HG03039 (cell line): Measurements from ENCODE around the gene SHANK3.

Experiments used
- ATAC-seq: cut with Tn5 transposase; IDR thresholded peaks from one replicate; pipeline ENCODE4 v1.9.1; 2021; ENCODE audit warnings: mild to moderate bottlenecking, moderate library complexity; ENCODE audit not compliant: unreplicated experiment

Gene SHANK3

DNA sequence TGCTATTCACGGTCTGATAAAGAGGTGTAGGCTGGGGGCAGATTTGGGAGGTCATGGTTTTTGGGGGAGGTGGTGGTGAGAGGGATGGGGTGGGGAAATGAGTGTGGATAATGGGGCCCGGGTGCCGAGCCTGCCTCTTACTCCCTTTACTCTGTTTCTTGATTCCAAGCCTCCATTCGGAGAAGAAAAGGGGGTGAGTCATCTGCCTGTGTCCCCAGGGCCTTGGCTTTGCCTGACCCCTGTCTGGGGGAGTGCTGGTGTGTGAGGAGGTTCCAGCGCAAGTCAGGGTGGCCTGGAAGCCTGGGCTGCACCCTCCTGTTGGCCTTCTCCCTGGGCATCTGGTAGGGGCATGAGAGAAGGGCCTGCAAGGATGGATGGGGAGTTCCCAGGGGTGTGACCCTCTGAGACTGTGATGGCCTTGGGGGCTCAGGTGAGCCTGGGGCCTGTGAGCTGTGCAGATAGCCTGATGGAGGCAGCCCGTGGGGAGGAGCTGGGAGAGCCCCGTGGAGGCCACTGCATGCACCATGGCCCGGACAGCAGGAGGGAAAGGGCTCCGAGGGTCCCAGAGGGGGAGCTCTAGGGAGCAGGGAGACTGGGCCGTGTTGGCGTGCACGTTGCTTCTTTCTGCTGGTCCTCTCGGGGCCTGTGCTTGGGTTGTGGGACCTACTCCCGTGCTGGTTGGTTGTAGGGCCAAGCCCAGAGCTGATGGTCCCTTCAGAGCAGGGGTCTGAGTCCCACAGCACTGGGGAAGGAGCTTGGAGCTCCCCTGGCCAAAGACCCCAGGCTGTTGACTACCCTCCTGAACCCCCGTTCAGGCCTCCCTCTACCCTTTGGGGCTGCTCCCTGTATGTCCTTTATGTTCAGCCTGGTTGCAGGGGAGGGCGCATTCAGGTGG lies 39.1 kb downstream of the SHANK3 start:
- ATAC-seq: no peak

DNA sequence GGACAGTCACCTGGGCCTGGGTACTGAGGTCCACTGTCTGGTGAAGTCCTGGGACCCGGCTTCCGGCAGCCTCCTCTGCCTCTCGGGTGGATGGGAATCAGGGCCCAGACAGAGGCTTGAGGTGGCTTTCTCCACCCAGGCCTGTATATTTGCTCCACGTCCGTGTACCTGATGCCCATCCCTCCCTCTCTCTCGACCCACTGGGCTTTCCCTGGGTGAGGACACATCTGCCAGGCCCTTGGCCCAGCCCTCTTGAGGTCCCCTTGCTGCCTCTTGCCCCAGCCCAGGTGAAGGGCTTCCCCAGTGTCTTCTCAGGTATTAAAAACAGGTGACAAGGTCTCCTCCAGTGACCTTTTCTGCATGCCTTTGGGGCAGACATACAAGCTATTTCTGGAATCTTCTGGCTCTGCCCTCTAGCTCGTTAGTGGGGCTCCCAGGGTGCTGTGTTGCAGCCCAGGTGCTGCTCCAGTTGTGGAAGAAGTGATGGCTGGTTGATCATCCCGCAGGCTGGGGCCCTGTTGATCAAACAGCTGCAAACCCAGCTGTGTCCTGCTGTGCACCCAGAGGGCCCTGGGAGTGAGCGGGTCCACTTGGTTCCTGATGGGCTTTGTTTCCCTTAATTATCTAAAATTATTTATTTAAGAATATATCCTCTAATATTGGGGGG lies 39.9 kb downstream of the SHANK3 start:
- no peak for ATAC-seq

DNA sequence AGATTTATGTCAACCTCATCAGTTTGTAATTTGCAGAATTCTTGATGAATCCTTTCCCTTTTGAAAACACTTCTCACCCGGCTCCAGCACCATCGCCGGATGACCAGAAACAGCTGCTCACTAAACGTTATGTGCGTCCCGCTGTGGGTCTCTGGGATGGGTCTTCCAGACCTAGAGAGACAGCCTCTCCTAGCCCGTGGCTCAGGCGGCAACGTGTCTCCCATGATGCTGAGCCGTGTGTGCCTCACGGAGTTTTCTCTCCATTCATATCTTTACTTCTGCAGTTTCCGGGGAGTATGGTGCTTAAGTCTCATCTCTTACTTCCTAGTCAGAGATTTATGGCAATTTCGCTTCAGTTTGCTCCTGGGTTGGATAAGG lies 40.4 kb downstream of the SHANK3 start:
- no peak for ATAC-seq

DNA sequence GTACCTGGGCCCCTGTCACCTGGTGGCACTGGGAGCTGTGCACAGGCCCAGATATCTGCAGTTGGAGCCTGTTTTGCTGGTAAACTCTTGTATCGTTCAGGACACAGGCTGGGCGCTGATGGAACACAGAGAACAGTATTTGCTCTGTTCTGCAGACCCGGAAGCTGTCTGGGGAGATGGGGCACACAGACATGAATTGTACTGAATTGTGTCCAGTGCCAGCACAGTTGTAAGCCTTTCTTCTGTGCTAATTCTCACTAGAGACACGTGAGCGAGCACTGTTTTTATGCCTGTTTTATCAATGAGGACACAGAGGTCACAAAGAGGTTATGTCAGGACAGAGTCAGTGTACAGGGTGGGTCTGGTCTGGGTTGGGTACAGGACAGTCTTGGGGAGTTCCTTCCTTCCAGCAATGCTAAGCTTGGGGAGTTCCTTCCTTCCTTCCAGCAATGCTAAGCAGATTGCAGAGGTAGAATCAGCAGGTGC lies 41.0 kb downstream of the SHANK3 start:
- no peak for ATAC-seq

DNA sequence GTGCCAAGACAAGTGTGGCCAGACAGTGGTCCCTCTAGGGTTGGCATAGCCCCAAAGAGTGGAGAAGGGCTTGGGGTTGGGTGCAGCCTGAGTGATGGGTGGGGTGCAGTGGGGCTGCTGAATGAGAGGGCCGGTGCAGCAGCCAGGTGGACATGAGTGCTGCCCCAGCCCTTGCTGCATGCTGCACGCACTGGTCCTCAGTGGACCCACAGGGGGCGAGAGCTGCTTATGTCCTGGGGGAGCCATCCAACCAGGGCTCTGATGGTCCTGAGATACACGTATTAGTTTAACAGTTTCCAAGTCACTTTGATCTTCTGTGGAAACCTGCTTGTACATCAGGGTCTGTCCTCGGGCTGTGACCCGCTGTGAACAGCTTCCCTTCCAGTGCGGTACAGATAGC lies 41.5 kb downstream of the SHANK3 start:
- no peak for ATAC-seq

DNA sequence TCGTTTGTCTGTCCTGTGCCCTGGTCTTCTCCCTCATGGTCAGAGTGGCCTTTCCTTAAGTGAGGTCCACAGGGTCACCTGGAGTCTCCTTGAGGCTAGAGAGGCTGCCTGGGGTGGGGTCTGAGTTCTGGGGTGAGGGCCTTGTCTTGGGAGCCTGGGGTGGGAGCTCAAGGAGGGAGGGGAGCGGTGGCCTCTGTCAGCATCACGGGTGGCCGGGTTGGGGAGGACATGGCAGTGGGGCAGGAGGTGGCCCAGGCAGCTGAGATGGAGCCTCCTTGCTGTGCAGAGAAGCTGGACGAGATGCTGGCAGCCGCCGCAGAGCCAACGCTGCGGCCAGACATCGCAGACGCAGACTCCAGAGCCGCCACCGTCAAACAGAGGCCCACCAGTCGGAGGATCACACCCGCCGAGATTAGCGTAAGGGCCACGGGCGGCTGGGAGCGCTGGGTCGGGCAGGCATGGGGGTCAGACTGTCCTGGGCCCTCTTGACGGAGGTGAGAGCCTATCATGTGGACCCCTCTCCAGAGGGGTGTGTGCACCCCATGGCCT lies 42.1 kb downstream of the SHANK3 start:
- ATAC-seq: no peak

DNA sequence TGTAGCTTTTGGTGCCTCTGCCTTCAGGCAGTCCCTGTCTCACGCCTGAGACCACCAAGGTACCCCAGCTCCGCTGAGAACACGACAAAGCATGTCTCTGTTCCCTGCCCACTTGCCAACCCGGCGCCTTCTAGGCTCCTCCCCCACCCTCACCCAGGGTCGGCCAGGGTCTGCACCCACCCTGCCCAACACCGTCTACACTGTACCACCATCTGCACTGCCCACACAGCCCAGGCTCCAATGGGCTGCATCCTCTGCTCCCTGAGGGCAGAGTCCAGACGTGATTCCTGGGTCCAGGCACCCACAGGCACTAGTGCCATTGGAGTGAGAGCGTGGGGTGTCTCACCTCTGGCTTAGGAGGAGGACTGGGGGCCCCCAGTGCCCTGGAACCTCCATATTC lies 42.6 kb downstream of the SHANK3 start:
- no peak for ATAC-seq

DNA sequence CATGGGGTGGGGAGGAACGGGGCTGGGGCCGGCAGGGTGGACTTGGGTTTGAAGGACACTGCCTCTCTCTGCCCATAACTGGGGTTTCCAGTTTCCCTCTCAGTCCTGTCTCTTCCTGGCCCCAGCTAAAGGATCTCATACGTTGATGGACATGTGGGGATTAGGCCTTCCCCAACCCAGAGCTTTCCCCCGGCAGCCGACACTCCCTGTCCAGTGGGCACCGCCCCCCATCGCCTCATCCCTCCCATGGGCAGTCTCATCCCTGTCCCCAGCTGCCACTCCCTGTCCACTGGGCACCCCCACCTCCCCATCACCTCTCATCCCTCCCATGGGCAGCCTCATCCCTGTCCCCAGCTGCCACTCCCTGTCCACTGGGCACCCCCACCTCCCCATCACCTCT lies 43.2 kb downstream of the SHANK3 start:
- no peak for ATAC-seq

DNA sequence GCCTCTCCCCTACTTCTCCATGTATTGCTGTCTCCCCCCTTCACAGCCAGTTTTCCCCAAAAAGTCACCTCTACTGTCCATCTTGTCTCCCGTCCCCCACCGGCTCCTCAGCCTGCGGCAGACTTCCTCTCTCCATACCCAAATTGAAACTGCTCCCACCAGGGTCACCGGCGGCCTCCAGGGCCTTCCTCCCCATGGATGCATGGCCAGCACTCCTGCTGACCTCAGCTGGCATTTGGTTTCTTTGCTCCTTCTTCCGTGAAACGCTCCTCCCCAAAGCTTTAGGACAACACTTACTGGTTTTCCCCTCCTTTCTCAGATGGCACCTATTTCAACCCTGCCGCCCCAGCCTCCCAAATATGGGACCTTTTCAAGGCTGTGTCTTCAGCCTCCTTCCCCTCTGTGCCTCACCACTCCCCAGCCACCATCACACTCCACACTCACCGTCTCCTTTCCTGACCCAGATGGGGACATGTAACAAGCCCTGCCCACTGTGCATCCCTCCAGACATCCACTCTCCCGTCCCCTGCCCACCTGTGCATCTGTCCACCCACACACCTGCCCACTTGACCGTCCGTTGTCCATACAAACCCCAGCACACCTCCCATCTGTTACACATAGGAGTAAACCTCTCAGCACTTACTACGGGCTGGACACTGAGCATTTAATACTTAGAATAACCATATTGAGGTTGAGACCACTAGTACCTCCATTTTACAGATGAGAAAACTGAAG lies 43.8 kb downstream of the SHANK3 start:
- ATAC-seq: no peak

DNA sequence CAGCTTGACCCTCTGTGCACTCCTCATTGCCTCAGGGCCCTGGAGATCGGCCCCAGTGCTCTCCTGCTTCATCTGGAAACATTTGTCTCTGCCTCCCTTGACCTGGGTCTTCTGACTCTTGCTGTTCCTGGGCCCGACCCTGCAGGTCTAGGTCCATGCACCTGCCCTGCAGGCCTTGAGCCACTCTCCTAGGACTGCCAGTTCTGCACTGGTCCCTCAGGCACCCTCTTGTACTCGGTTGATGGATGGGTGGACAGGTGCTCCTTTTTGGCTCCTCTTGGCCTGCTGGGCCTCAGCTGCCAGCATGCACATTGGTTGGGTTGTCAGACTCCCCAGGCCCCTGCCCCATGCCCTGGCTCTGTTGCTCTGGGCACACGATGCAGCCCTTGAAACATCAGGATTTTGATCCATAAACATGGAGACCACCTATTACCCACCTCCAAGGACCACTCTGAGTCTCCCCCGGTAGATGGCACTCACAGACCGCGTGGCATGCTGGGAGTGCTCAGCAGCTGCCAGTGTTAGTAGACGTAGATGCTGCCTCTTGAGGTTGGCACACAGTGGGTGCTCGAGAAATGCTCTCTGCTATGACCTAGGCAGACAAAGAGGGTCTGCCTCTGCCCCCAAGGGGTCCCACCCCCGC lies 45.2 kb downstream of the SHANK3 start:
- ATAC-seq: no peak

DNA sequence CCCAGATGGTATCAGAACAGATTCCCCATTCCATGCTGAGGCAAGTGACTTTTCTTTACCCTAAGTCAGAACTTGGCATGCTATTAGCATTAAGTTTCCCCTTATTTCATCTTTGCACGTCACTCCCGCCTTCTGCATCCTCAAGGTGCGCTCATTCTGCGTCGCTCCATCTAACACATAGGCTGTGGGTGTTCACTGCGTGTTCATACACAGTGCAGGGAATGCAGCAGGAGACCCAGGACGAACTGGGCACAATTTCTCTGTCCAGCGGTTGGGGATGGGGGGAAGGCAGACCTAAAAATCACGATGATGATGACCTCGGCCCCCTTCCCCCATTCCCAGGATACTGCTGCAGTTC lies 45.7 kb downstream of the SHANK3 start:
- ATAC-seq: no peak

DNA sequence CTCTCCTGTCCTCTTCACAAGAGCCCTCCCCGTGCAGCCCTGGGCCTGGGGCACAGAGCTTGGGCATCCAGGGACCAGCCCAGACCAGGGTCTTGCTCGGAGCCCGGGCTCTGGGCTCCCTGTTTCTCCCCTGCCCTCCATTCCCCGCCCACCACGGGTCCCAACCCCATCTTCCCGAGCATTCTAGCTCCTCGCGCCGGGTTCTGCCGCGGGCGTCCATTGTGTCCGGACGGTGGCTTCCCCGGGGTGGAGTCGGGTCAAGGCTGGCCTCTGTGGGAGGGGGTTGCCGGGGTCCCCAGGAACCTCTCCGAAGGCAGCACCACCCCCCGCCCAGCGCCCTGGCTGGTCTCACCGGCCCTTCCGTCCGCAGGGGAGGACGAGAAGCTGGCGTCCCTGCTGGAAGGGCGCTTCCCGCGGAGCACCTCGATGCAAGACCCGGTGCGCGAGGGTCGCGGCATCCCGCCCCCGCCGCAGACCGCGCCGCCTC lies 47.2 kb downstream of the SHANK3 start:
- ATAC-seq: no peak

DNA sequence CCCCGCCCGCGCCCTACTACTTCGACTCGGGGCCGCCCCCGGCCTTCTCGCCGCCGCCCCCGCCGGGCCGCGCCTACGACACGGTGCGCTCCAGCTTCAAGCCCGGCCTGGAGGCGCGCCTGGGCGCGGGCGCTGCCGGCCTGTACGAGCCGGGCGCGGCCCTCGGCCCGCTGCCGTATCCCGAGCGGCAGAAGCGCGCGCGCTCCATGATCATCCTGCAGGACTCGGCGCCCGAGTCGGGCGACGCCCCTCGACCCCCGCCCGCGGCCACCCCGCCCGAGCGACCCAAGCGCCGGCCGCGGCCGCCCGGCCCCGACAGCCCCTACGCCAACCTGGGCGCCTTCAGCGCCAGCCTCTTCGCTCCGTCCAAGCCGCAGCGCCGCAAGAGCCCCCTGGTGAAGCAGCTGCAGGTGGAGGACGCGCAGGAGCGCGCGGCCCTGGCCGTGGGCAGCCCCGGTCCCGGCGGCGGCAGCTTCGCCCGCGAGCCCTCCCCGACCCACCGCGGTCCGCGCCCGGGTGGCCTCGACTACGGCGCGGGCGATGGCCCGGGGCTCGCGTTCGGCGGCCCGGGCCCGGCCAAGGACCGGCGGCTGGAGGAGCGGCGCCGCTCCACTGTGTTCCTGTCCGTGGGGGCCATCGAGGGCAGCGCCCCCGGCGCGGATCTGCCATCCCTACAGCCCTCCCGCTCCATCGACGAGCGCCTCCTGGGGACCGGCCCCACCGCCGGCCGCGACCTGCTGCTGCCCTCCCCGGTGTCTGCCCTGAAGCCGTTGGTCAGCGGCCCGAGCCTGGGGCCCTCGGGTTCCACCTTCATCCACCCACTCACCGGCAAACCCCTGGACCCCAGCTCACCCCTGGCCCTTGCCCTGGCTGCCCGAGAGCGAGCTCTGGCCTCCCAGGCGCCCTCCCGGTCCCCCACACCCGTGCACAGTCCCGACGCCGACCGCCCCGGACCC lies 48.0 kb downstream of the SHANK3 start:
- no peak for ATAC-seq

DNA sequence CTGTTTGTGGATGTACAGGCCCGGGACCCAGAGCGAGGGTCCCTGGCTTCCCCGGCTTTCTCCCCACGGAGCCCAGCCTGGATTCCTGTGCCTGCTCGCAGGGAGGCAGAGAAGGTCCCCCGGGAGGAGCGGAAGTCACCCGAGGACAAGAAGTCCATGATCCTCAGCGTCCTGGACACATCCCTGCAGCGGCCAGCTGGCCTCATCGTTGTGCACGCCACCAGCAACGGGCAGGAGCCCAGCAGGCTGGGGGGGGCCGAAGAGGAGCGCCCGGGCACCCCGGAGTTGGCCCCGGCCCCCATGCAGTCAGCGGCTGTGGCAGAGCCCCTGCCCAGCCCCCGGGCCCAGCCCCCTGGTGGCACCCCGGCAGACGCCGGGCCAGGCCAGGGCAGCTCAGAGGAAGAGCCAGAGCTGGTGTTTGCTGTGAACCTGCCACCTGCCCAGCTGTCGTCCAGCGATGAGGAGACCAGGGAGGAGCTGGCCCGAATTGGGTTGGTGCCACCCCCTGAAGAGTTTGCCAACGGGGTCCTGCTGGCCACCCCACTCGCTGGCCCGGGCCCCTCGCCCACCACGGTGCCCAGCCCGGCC lies 48.7 kb downstream of the SHANK3 start:
- no peak for ATAC-seq

DNA sequence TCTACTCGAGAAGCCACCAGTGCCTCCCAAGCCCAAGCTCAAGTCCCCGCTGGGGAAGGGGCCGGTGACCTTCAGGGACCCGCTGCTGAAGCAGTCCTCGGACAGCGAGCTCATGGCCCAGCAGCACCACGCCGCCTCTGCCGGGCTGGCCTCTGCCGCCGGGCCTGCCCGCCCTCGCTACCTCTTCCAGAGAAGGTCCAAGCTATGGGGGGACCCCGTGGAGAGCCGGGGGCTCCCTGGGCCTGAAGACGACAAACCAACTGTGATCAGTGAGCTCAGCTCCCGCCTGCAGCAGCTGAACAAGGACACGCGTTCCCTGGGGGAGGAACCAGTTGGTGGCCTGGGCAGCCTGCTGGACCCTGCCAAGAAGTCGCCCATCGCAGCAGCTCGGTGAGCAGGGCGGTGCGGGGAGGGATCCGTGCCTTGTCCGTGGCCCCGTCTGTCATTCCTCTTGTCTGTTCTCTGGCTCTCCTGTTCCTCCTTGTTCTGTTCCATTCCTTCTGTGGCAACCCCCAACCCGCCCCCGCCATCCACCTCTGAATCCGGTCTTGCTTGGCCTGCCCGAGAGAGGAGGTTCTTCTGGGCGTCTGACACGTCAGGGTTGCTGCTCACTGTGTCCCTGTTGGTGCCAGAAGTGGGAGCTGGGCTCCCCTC lies 49.6 kb downstream of the SHANK3 start:
- no peak for ATAC-seq
